ENCODE results near the gene ZMIZ1. TPM values are rescaled to one million over a fixed set of nuclear protein-coding genes. Genes with fewer than 3 reads are reported as not detected.

Gene ZMIZ1
- total RNA-seq, 2 experiments from 2014 or later: 14.6 to 15.5 TPM

DNA sequence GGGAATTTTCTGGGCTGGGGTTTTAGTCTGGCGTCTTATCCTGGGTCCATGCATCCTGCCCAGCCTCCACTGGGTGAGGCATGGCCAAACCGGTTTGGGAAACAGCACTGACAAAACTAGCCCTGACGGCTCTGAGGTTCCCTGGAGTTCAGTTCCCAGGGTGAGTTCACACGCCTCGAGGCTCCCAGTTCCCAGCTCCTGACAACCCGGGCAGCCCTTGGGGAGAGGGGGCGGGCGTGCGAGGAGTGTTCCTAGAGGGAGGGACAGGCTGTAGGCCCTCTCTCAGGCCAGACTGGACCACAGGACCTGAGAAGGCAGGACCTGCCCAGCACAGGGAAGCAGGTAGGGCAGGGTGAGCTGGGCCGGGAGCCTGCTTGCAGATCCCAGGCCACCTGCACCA, 196.2 kb downstream of the ZMIZ1 start:
- Histone ChIP-seq H3K4me1 (ENCODE audit: insufficient read depth, low read length) (peaks cover 27% of the 10 kb centered on the region), H3K27ac (ENCODE audit: low read depth in 1 of 2, low read length in 2 of 2) (no peak overlapping the region), H3K9me3 (ENCODE audit: control insufficient read depth in 1 of 2, insufficient read depth in 1 of 2, low read length in 2 of 2) (no peaks in the 10 kb centered on the region), H3K4me3 (ENCODE audit: low read length) (no peak overlapping the region), H3K36me3 (ENCODE audit: insufficient read depth, low read length) (peaks cover 5% of the 10 kb centered on the region), H3K27me3 (ENCODE audit: control insufficient read depth in 1 of 2, insufficient read depth in 2 of 2, low read length in 2 of 2) (no peaks in the 10 kb centered on the region)
- ATAC-seq (ENCODE audit: poor library complexity): no peak
- POLR2A ChIA-PET: interaction anchor here (1.0 kb wide), 2 partner anchors 21 to 58 kb away, joined by 3 to 4 read pairs; no protein-coding TSS in a partner anchor
- Mint-ChIP-seq H3K27ac (no peak overlapping the region), H3K4me1 (ENCODE audit: low read depth) (peaks cover 19% of the 10 kb centered on the region), H3K36me3 (ENCODE audit: low read depth) (no peaks in the 10 kb centered on the region), H3K4me3 (no peak overlapping the region), H3K9me3 (no peaks in the 10 kb centered on the region), H3K27me3 (no peaks in the 10 kb centered on the region)
- TF ChIP-seq, protein P1, sequence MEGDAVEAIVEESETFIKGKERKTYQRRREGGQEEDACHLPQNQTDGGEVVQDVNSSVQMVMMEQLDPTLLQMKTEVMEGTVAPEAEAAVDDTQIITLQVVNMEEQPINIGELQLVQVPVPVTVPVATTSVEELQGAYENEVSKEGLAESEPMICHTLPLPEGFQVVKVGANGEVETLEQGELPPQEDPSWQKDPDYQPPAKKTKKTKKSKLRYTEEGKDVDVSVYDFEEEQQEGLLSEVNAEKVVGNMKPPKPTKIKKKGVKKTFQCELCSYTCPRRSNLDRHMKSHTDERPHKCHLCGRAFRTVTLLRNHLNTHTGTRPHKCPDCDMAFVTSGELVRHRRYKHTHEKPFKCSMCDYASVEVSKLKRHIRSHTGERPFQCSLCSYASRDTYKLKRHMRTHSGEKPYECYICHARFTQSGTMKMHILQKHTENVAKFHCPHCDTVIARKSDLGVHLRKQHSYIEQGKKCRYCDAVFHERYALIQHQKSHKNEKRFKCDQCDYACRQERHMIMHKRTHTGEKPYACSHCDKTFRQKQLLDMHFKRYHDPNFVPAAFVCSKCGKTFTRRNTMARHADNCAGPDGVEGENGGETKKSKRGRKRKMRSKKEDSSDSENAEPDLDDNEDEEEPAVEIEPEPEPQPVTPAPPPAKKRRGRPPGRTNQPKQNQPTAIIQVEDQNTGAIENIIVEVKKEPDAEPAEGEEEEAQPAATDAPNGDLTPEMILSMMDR (IDR thresholded peaks at IDR 0.05): no peak
- no peak for DNase-seq
- intact Hi-C loops (cut with DNase I, micrococcal nuclease): no loop called here
- CTCF ChIA-PET: interaction anchor here (1.4 kb wide), 1 partner anchor 70 kb away, joined by 3 read pairs; no protein-coding TSS in a partner anchor

DNA sequence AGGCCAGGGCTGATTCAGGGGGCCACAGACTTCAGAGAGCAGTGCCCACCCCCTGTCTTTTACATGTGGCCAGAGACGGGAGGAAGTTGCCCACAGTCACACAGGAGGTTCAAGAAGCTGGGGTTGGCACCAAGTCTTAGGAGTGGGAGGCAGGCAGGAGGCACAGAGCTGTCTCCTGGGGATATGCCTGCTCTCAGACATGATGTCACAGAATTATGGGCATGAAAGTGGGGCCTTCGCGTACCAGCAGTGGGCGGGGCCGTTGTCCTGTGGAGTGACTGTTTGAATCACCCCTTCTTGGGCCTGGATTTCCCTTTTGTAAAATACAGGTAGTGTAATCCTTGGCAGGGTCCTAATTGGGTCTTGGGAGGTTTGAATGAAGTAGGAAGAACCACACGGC, 197.3 kb downstream of the ZMIZ1 start:
- ATAC-seq (ENCODE audit: poor library complexity) (no peak), DNase-seq (peak in 2 of 14 experiments; percentile 56 to 66)
- POLR2A ChIA-PET: interaction anchor here (1.0 kb wide), 1 partner anchor 57 kb away, joined by 4 read pairs; no protein-coding TSS in a partner anchor
- Mint-ChIP-seq H3K4me1 (ENCODE audit: low read depth) (peaks cover 14% of the 10 kb centered on the region), H3K36me3 (ENCODE audit: low read depth) (no peaks in the 10 kb centered on the region), H3K27ac (no peak overlapping the region), H3K27me3 (no peaks in the 10 kb centered on the region), H3K4me3 (no peak overlapping the region), H3K9me3 (no peaks in the 10 kb centered on the region)
- no peaks in the 10 kb centered on the region for H3K27me3 ChIP-seq (ENCODE audit: control insufficient read depth in 1 of 2, insufficient read depth in 2 of 2, low read length in 2 of 2)
- H3K9me3 ChIP-seq (ENCODE audit: control insufficient read depth in 1 of 2, insufficient read depth in 1 of 2, low read length in 2 of 2): no peaks in the 10 kb centered on the region
- intact Hi-C loops (cut with DNase I, micrococcal nuclease): no loop called here
- TF ChIP-seq, protein P1 (IDR thresholded peaks at IDR 0.05): no peak
- CTCF ChIA-PET: interaction anchor here (1.4 kb wide), 1 partner anchor 71 kb away, joined by 3 read pairs; no protein-coding TSS in a partner anchor
- peak overlapping the region in 1 of 2 donors; percentile 58 for H3K27ac ChIP-seq (ENCODE audit: low read depth in 1 of 2, low read length in 2 of 2)
- no peak overlapping the region for H3K4me3 ChIP-seq (ENCODE audit: low read length)
- H3K36me3 ChIP-seq (ENCODE audit: insufficient read depth, low read length): peaks cover 6% of the 10 kb centered on the region
- peaks cover 33% of the 10 kb centered on the region for H3K4me1 ChIP-seq (ENCODE audit: insufficient read depth, low read length)

DNA sequence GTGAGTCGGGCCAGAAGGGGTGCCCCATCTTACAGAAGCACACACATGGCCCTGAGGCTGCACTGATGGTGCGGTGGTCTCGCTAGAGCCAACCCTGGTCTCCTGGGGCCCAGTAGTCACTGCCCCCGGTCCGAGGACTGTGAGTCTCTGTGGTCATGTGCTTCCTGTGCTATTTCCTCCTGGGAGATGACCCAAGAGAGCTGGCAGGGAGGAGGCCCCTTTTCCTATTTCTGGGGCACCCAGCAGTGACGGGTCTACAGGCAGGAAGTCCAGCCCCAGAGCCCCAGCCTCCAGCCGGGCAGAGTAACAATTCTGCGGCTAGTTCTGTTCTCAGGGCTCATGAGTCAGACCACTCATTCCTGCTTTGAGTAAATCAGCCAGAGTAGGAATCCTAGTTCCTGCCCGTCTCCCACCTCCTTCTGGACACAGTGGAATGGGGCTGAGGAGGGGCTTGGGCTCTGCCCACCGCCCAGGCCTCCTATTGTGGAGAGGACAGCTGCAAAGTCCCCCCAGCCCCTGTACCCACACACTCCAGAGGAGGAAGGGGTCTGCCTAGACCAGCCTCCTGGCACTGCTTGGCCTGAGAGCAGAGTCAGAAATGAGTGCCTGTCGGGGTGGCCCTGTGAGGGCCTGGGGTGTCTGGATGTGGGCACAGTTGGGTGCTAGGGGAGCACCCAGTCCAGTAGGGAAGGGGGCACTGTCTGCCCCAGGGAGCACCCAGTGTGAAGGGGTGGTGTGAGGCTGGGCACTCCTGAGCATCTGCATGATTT, 198.0 kb downstream of the ZMIZ1 start:
- peaks cover 33% of the 10 kb centered on the region for H3K4me1 ChIP-seq (ENCODE audit: insufficient read depth, low read length)
- TF ChIP-seq, protein P1 (IDR thresholded peaks at IDR 0.05): no peak
- intact Hi-C loops (cut with DNase I, micrococcal nuclease): no loop called here
- ChIA-PET CTCF (interaction anchor here (1.4 kb wide), 1 partner anchor 72 kb away, joined by 3 read pairs; no protein-coding TSS in a partner anchor), POLR2A (no interaction called here)
- Mint-ChIP-seq H3K9me3 (no peaks in the 10 kb centered on the region), H3K4me1 (ENCODE audit: low read depth) (peaks cover 14% of the 10 kb centered on the region), H3K4me3 (no peak overlapping the region), H3K27me3 (no peaks in the 10 kb centered on the region), H3K36me3 (ENCODE audit: low read depth) (no peaks in the 10 kb centered on the region), H3K27ac (no peak overlapping the region)
- DNase-seq: peak in 3 of 14 experiments; percentile 30 to 76 (median 65)
- H3K36me3 ChIP-seq (ENCODE audit: insufficient read depth, low read length): peaks cover 3% of the 10 kb centered on the region
- peak overlapping the region in 1 of 2 donors; percentile 58 for H3K27ac ChIP-seq (ENCODE audit: low read depth in 1 of 2, low read length in 2 of 2)
- peak; percentile 21 for ATAC-seq (ENCODE audit: poor library complexity)
- H3K27me3 ChIP-seq (ENCODE audit: control insufficient read depth in 1 of 2, insufficient read depth in 2 of 2, low read length in 2 of 2): no peaks in the 10 kb centered on the region
- no peak overlapping the region for H3K4me3 ChIP-seq (ENCODE audit: low read length)
- H3K9me3 ChIP-seq (ENCODE audit: control insufficient read depth in 1 of 2, insufficient read depth in 1 of 2, low read length in 2 of 2): no peaks in the 10 kb centered on the region

Data from CD4-positive, alpha-beta T cell (primary cell).